GM19240 (cell line): Measurements from ENCODE around the gene TEN1.
"Not testable (repeated sequence)": the region's sequence is repeated elsewhere in the genome, so short reads cannot be mapped to it uniquely, and the experiment has no call there.

Experiments
- DNase-seq: peaks from one replicate; pipeline ENCODE4 v3.0.0; 2011; ENCODE audit warnings: low spot score; ENCODE audit not compliant: insufficient read length

The TEN1 gene

GRCh38 chr17:75978938-75979704, at the start of gene TEN1, which contains the start of gene ACOX1:
Gene TEN1, plus strand, starts transcription at chr17:75979240. Its CDS starts 6,953 bp downstream, at chr17:75986193.
Gene ACOX1, minus strand, starts transcription at chr17:75979166. Its CDS starts 93 bp downstream, at chr17:75979073.
- peak; percentile 85 for DNase-seq

DNA sequence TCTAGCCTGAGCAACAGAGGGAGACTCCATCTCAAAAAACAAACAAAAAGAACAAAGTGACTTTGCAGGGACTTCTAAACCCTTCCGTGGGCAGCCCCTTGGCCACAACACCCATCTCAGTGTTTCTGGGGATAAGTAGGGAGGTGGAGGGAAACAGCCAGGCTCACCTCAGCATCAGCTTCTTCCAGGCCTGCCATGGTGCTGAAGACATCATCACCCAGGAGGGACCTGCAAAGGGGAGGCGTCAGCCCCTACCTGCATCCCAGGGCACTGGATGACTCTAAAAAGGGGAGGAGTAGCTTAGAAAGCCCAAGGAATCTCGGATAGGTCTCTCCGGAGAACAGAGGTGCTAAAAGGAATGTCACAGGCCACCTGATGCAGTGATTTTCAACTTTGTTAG, 48.0 kb upstream of the TEN1 start:
- DNase-seq, result no peak

DNA sequence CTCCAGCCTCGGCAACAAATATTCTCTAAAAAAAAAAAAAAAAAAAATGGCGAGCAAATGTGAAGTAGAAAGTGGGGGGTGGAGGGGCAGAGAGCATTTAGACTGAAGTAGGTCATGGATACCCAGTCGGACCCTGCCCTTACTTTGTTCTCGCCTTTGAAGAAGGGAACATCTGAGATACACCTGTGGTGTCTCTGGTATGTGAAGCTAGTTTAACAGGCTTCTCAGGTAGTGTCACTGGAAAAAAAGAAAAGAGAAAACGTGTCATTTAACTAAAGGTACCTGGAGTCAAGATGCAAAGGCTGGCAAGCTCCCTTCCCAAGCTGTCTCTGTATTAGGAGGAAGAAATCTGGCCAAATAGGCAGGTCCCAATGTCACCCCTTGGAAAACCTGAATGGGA, 46.2 kb upstream of the TEN1 start:
- no peak for DNase-seq

DNA sequence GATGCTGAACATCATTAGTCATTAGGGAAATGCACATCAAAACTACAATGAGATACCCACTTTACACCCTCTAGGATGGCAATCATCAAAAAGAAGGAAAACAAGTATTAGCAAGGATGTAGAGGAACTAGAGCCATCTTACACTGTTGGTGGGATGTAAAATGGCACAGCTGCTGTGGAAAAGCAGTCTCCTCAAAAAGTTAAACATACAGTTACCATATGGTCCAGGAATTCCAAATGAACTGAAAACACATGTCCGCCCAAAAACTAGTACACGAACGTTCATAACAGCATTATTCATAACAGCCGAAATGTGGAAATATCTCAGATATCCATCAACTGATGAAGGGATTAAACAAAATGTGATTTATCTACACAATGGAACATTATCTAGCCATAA, 45.2 kb upstream of the TEN1 start:
- no peak for DNase-seq

GRCh38 chr17:75937652-75938051, 41.4 kb upstream of the TEN1 start:
- no peak for DNase-seq

DNA sequence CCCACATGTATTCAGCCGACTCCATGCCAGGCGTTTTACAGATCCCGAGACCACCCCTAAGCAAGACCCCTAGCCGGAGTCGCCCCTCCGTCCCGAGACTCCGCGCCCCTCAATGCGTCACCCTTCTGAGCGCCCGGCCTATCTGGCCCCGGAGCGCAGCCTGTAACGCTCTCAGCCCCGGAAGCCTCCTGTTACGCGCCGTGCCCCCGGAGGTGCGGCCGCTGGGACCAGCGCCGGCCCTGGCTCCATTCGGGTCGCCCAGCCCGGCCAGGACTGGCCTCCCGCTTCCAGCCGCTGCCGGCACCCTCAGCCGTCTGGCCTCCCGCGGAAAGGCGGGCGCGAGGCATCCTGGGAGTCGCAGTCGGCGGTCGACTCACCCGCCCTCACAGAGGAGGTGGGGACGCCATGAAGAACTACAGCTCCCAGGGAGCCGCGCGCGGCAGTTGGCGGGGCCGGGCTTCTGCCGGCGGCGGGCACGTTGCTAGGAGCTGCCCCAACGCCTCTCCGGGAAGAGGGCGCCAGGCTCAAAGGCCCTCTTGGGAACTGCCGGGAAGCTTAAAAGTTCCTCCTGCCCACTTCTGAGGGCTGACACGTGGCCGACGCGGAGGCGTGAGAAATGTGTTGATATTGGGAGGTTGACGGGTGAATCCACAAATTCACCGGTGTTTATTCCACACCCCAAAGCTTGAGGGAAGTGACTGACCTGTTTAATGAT, 38.2 kb upstream of the TEN1 start, which contains the start of gene FBF1:
FBF1 (minus strand) TSS at position 316 of the 715 bp plus-strand sequence. CDS start 2,893 bp downstream, outside the sequence.
- peak; percentile 98 for DNase-seq

DNA sequence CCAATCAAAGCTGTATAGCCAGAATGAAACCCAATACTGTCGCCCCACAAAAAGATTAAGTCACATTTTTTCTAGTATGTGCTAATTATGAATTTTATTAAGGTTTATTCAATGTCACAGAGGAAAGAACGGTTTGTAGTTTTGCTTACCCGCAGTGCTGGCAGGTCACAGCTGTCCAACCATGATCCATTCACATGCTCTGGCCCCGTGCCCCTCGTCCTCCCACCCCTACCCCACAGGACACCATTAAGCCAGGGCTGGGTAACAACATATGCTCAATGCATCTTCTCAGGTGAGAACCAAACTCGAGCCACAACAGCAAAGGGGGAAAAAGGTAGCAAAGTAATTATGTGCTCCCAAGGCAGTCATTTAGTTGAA, 37.6 kb upstream of the TEN1 start:
- no peak for DNase-seq

DNA sequence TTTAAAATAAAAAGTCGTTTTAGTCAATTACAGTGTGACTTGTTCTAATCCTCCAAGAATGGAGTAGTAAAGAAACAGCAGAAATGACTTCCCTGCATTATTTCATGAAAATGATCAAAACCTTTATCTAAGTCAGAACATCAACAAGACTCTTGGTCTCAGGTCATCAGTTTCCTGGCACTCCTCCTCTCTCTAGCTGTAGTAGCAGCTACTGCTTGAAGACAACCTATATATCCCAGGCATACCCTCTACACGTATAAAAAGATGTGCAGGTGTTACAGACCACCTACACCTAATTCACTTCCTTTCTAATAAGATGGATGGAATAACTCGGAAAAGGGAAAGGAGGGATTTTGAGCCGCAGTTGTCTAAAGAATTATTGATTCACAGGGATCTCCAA, 36.6 kb upstream of the TEN1 start:
- no peak for DNase-seq

DNA sequence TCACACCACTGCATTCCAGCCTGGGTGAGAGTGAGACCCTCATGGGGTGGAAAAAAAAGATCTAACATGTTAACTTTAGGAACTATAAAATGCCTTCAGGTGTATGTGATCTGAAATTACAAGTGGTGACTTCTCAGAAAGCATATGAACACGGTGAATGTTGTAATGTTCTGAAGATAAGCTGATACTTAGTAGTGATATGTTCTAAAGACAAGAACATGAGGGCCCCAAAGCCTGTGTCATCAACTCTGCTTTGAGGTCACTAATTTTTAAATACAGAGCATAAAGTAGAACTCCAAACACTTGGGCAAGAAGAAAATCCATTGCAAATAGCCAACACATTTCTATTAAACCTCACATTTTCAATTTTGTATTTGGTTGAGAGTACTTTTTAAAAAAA, 35.5 kb upstream of the TEN1 start:
- DNase-seq, result no peak

DNA sequence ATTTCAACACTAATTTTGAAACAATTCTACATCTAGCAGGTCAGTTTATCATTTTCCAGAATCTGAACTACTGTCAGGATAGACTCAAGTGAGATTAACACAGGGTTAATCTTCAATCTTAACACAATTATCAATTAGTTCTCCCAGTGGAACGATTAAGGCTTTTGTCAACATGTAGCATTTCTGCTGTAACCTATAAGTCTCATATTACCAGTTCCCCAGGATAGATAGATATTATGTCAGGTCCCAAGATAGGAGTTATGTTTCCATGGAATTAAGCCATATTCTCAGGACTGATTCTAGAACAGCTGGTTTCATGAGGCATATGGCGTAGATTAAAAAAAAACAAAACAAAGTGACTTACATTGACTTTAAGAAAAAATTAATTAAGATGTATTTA, 33.8 kb upstream of the TEN1 start:
- DNase-seq, result no peak

DNA sequence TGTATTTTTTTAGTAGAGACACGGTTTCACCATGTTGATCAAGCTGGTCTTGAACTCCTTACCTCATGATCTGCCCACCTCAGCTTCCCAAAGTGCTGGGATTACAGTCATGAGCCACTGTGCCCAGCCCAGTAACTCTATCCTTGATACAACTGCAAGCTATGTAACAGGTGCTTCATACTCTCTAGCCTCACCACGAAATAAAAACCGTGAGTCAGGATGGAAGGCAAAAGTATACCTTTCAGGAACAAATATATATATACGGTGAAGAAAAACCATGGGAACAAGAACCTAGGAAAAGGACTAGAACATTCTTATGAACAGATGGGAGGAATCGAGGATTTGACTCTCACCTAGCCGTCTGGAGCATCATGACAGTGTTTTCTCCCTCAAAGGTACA, 28.6 kb upstream of the TEN1 start:
- no peak for DNase-seq

DNA sequence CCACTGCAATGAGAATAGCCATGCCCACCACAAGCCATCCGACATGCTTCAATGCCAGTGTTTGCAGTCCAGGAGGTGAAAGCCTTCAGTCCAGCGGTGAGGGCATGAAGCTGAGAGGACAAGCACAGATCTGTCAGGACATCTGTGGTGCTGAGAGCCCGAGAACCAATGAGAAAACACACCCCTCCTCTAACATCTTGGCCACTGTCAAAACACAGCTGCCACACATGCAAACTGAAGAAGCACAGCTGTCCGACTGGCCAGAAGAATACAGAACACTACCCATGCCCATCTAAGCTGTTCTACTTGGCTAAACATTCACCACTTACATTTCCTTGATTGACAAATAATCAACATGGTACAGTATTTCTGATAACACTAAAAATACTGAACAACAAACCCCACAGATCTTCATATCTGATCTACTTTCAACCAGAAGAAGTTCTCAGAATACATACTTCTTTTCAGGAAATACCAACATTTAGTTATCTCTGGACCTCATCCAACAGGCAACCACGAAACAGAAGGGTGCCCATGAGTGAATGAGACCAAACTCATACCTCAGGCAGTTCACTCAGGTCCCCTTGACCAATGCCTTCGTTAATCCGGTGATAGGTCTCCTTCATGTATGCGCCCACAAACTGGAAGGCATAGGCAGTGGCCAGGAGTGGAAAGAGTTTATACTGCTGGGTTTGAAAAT, 28.0 kb upstream of the TEN1 start:
- DNase-seq, result no peak

DNA sequence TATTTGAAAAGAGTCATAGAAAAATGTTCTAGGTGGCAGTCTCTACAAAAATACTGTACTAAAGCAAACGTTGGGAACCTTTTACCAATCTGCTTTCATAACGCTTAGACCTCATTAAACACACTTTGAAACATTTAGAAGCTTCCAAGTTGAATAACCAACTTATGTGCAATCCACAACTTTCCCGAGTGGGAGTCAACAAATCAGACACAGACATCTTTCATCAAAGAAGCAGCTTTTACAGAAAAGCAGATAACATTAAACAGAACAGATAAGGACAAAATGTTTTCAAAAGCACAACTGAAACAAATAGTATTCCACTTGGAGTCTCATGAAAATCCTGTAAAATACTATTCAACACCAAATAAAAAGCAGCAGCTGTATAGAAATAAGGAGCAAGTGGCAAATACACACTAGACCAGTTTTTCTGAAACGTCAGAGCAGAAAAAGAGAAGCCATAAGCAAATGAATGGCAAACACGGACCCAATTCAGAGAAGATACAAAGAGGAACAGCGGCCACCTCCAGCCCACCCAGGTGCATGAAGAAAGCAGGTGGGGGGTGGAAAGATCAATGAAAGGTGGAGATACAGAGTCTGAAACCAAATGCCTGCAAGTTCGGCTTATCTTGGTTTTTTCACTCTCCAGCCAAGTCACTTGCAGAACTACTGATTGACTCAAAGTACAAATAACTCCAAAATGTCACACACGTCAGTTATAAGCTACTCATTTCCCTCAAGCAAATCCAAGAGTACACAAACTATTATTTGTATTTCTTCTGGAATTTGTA, 19.8 kb upstream of the TEN1 start:
- no peak for DNase-seq

DNA sequence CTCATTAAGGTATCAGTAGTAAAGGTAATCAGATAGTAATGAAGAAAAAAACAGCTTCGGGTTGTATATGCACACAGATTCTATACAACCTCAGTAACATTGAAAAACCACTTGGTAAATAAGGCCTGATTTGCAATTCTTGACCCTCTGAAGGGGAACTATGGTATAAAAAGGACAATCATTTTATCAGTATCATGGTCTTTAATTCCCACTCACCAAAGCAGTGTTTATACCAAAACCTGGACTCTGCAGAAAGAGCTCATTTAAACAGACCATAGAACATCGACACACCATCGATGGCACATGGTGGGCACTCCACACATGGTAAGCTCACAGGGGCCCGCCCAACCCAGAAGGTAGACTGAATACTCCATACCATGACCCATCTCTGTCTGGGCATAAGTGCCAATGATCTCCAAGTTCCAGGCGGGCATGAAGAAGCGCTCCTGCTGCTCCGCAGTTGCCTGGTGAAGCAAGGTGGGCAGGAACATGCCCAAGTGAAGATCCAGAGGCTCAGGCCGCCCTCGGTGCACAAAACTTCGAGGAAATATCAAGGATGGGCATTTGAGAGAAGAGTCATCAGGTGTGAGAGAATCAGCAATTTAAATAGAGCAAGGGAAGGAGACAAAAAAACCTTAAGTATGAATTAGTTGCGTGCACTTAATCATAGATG, 19.1 kb upstream of the TEN1 start:
- no peak for DNase-seq

DNA sequence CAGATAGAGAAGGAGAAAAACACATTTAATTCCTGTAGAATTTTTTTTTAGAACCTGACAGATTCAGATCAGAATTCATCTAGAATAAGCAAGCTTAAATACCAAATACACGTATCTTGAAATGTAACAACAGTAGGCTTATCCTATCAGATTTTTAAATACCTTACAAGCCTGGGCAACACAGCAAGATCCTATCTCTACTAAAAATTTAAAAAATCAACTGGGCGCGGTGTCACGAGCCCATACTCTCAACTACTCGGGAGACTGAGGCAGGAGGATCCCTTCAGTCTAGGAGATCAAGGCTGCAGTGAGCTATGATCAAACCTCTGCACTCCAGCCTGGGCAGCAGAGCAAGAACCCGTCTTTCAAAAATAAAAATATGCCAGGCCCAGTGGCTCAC, 13.6 kb upstream of the TEN1 start:
- DNase-seq, result no peak

GRCh38 chr17:75969044-75969443, 10.0 kb upstream of the TEN1 start:
- DNase-seq, result not testable (repeated sequence)

DNA sequence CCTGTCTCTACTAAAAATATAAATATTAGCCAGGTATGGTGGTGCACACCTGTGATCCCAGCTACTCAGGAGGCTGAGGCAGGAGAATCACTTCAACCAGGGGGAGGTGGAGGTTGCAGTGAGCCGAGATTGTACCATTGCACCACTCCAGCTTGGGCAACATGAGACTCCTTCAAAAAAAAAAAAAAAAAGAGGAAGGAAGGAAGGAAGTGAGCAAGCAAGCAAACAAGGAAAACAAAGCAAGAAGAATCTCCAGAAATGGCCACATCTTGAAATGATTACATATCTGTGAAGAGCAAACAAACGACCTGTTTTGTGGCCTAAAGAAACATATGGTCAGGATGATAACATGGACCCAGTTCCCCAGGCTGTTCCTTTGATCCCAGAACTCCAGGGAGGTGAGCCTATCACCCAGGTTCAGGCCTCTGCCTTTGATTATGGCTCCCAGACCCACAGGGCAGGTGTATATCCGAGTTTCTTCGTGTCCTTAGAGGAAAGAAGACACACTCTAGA, 9.0 kb upstream of the TEN1 start:
- no peak for DNase-seq

- no peak for DNase-seq
Measured at GRCh38 chr17:75970626-75971025, 8.4 kb upstream of the TEN1 start.

GRCh38 chr17:75975187-75975586, 3.9 kb upstream of the TEN1 start:
- DNase-seq, result not testable (repeated sequence)

DNA sequence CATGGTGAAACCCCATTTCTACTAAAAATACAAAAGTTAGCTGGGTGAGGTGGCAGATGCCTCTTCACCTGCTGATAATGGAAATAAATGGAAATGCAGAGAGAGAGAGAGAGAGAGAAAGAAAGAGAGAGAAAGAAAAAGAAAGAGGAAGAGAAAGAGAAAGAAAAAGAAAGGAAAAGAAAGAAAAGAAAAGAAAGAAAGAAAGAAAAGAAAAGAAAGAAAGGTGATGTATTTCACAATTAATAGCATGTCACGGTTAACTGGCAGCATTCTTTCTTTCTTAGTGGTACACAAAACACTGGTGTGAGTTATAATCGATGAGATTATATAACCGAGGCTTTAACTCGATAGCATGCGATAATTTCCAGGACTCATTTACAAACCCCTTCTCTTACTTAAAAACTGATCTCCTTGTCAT, 3.3 kb upstream of the TEN1 start:
- no peak for DNase-seq
